ENCODE measurements around the gene MRAP. TPM values are rescaled to one million over a fixed set of nuclear protein-coding genes. Genes with fewer than 3 reads are reported as not detected.
A peak's percentile ranks its signal among the peaks of the same experiment; 100 is the strongest.

The MRAP gene
- total and polyA plus RNA-seq, 2 experiments from 2014 or later: not detected

DNA sequence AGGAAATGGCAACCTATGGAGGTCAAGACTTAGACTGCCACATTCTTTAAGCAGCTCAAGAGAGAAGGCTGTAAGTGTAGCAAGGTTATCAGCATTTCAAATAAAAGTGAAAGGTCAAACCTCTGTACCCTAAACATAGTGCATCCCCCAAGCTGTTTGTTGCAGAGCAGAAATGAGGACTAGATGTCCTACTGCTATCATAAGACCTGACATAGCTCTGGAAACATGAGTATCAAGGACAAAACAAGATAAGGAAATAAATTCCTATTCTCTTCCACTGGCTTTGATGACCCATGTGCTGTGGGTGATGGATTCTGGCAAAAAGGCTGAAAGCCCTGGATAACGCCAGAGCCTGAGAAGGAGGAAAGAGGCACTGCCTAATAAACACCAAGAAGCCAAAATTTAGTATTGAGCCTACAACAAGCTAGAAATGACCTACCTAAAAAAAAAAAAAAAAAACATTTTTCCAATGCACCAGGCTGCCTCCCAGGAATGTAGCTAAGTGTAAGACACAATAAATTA is 58.3 kb downstream of the MRAP start:
- H3K4me3 ChIP-seq: no peak overlapping the region
- TF ChIP-seq EZH2 (IDR thresholded peaks at IDR 0.05; ENCODE audit: insufficient read depth, poor library complexity, severe bottlenecking): no peak
- no peak for TF ChIP-seq EZH2phosphoT487 (IDR thresholded peaks at IDR 0.05; ENCODE audit: insufficient read depth, low read depth)
- no peaks in the 10 kb centered on the region for H4K20me1 ChIP-seq (ENCODE audit: insufficient read depth)
- no peaks in the 10 kb centered on the region for H3K4me1 ChIP-seq (ENCODE audit: insufficient read depth)
- H3K27me3 ChIP-seq (replicated peaks; ENCODE audit: insufficient read depth): no peaks in the 10 kb centered on the region
- H2AFZ ChIP-seq: no peak overlapping the region
- no peak overlapping the region for H3K9ac ChIP-seq
- in situ Hi-C loops (cut with MboI): no loop called here
- H3F3A ChIP-seq (ENCODE audit: insufficient read depth): no peaks in the 10 kb centered on the region
- no peak for DNase-seq
- no peaks in the 10 kb centered on the region for H3K79me2 ChIP-seq (ENCODE audit: insufficient read depth)
- peaks cover 63% of the 10 kb centered on the region for H3K36me3 ChIP-seq (ENCODE audit: low read depth)
- no peak overlapping the region for H3K4me2 ChIP-seq (ENCODE audit: unreplicated experiment)
- no peaks in the 10 kb centered on the region for H3K9me3 ChIP-seq (ENCODE audit: low read depth)
- 100% methylated on average over 1 of the region's 1 CpG for WGBS, 2 experiments (ENCODE audit: low coverage in 1 of 2, low lambda C conversion rate in 2 of 2, missing lambda C conversion rate in 2 of 2)
- no peak overlapping the region for H3K27ac ChIP-seq
- H3K9me2 ChIP-seq (ENCODE audit: insufficient read depth): no peaks in the 10 kb centered on the region

DNA sequence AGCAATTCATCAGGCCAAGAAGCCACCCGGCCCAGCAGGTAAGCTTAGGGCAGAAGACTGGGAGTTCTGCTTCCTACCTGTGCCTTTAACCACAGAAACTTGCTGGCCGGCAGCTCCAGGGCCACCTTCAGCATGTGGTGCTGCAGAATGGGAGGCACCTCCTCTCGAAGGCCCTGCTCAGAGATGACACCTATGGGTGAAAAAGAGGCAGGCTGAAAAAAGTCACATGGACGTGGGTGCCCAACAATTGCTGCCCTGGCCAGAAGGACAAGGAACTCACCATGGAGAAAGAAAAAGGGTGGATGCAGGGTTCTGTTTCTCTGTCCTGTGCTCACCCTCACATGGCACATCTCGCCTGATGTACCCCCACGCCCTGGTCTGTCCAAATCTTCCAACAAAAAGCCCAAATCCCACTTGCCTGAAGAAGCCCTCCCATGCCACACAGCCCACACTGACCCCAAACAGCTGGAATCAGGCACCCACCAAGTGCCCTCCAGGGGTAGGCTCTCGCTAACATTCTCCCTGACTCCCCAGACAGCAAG is 61.1 kb downstream of the MRAP start:
- H3K36me3 ChIP-seq (ENCODE audit: low read depth): peaks cover 61% of the 10 kb centered on the region
- no peaks in the 10 kb centered on the region for H3K27me3 ChIP-seq (replicated peaks; ENCODE audit: insufficient read depth)
- H3K27ac ChIP-seq: no peak overlapping the region
- TF ChIP-seq EZH2phosphoT487 (IDR thresholded peaks at IDR 0.05; ENCODE audit: insufficient read depth, low read depth) (no peak), EZH2 (IDR thresholded peaks at IDR 0.05; ENCODE audit: insufficient read depth, poor library complexity, severe bottlenecking) (no peak)
- peak; percentile 31 for DNase-seq
- 69 to 74% methylated on average over 7 of the region's 7 CpGs for WGBS, 2 experiments (ENCODE audit: low coverage in 1 of 2, low lambda C conversion rate in 2 of 2, missing lambda C conversion rate in 2 of 2)
- no peak overlapping the region for H3K4me3 ChIP-seq
- H3K4me1 ChIP-seq (ENCODE audit: insufficient read depth): no peaks in the 10 kb centered on the region
- in situ Hi-C loops (cut with MboI): no loop called here
- no peak overlapping the region for H3K9ac ChIP-seq
- no peaks in the 10 kb centered on the region for H3K9me2 ChIP-seq (ENCODE audit: insufficient read depth)
- H3K4me2 ChIP-seq (ENCODE audit: unreplicated experiment): no peak overlapping the region
- H3K9me3 ChIP-seq (ENCODE audit: low read depth): no peaks in the 10 kb centered on the region
- H4K20me1 ChIP-seq (ENCODE audit: insufficient read depth): no peaks in the 10 kb centered on the region
- H2AFZ ChIP-seq: no peak overlapping the region
- H3F3A ChIP-seq (ENCODE audit: insufficient read depth): no peaks in the 10 kb centered on the region
- peaks cover 14% of the 10 kb centered on the region; the same call in 1 of the 2 replicates for H3K79me2 ChIP-seq (ENCODE audit: insufficient read depth)

GRCh38 chr21:32360401-32360975 is 61.8 kb downstream of the MRAP start:
- H3K9me3 ChIP-seq (ENCODE audit: low read depth): no peaks in the 10 kb centered on the region
- peaks cover 18% of the 10 kb centered on the region; the same call in 1 of the 2 replicates for H3K79me2 ChIP-seq (ENCODE audit: insufficient read depth)
- H3K27ac ChIP-seq: no peak overlapping the region
- TF ChIP-seq EZH2 (IDR thresholded peaks at IDR 0.05; ENCODE audit: insufficient read depth, poor library complexity, severe bottlenecking) (no peak), EZH2phosphoT487 (IDR thresholded peaks at IDR 0.05; ENCODE audit: insufficient read depth, low read depth) (no peak)
- in situ Hi-C loops (cut with MboI): no loop called here
- no peaks in the 10 kb centered on the region for H3K4me1 ChIP-seq (ENCODE audit: insufficient read depth)
- no peaks in the 10 kb centered on the region for H3K9me2 ChIP-seq (ENCODE audit: insufficient read depth)
- WGBS, 2 experiments (ENCODE audit: low coverage in 1 of 2, low lambda C conversion rate in 2 of 2, missing lambda C conversion rate in 2 of 2): 84 to 87% methylated on average over 5 of the region's 5 CpGs
- no peak overlapping the region for H3K4me2 ChIP-seq (ENCODE audit: unreplicated experiment)
- H3K36me3 ChIP-seq (ENCODE audit: low read depth): peaks cover 59% of the 10 kb centered on the region
- H2AFZ ChIP-seq: no peak overlapping the region
- H3F3A ChIP-seq (ENCODE audit: insufficient read depth): no peaks in the 10 kb centered on the region
- H3K27me3 ChIP-seq (replicated peaks; ENCODE audit: insufficient read depth): no peaks in the 10 kb centered on the region
- no peak overlapping the region for H3K4me3 ChIP-seq
- H3K9ac ChIP-seq: no peak overlapping the region
- no peaks in the 10 kb centered on the region for H4K20me1 ChIP-seq (ENCODE audit: insufficient read depth)
- DNase-seq: no peak

Other genes with a start within 250 kb of the MRAP start
- 2.8 and 6.7 TPM in 2 replicates for gene MIS18A, start 19.8 kb upstream of the MRAP start, total RNA-seq (2014; rRNA removed; shearing (Covaris generic))
- 11.9 and 12.6 TPM in 2 replicates for gene MIS18A, start 19.8 kb upstream of the MRAP start, polyA plus RNA-seq (2016; fragmentation: Nextera tagmentation; extraction: Ambion mirVana)
- 15.7 and 20.4 TPM in 2 replicates for gene URB1, start 94.2 kb downstream of the MRAP start, total RNA-seq (2014; rRNA removed; shearing (Covaris generic))
- gene URB1, start 94.2 kb downstream of the MRAP start, polyA plus RNA-seq (2016; fragmentation: Nextera tagmentation; extraction: Ambion mirVana): 4.6 and 4.9 TPM in 2 replicates
- 0.89 and 2.2 TPM in 2 replicates for gene EVA1C, start 113.9 kb downstream of the MRAP start, total RNA-seq (2014; rRNA removed; shearing (Covaris generic))
- 1.3 and 1.9 TPM in 2 replicates for gene EVA1C, start 113.9 kb downstream of the MRAP start, polyA plus RNA-seq (2016; fragmentation: Nextera tagmentation; extraction: Ambion mirVana)

All from GM23248 (cell line).